Endothelial cell of umbilical vein (primary cell): ENCODE results near the gene BCL11B. TPM values are rescaled to one million over a fixed set of nuclear protein-coding genes. Genes with fewer than 3 reads are reported as not detected.

Experiments
- BruUV-seq: library from RNA; stranded (reverse); fragments of 400-500 nt; replicated peaks from 2 replicates; lab custom pipeline; 2021; lab: Mats Ljungman, UMichigan
- CTCF ChIA-PET: fragments of 300-600, 350-600 bp; sonication (Branson Sonifier 250); formaldehyde crosslinking; loops from one replicate; lab custom pipeline; 2021; ENCODE audit warnings: antibody characterized with exemption, inconsistent platforms; lab: Charles Lee
- POLR2A ChIA-PET: fragments of 300-600, 350-600 bp; sonication (Branson Sonifier 250); formaldehyde crosslinking; loops from one replicate; lab custom pipeline; 2021; ENCODE audit warnings: antibody characterized with exemption, inconsistent platforms; lab: Charles Lee
- DNase-seq: peaks from one replicate; pipeline ENCODE4 v3.0.0-alpha.2; 2011; ENCODE audit warnings: low read depth, low spot score
- FAIRE-seq: peaks from 2 replicates; lab custom pipeline; 2011; peaks lifted over from hg19 to GRCh38; lab: Jason Lieb, UNC
- H2AFZ ChIP-seq: 2 replicates; pipeline ENCODE4 v1.6.0; 2012; ENCODE audit warnings: low read depth, low read length, control low read depth, inconsistent platforms
- H3K27ac ChIP-seq: 2 replicates; pipeline ENCODE4 v1.5.1; 2011; ENCODE audit warnings: low read depth, mild to moderate bottlenecking, control low read depth, low read length, moderate library complexity; ENCODE audit not compliant: insufficient read depth
- H3K27me3 ChIP-seq, 2 experiments: 2 replicates each; pipeline versions ENCODE4 v1.6.0 to v1.6.1; 2011; ENCODE audit warnings: low read length in 2 of 2, mixed read lengths in 1 of 2; ENCODE audit not compliant: control insufficient read depth in 2 of 2, insufficient read depth in 2 of 2
- H3K36me3 ChIP-seq, 2 experiments: 2 replicates in 1 of 2; 3 replicates in 1 of 2; pipeline ENCODE4 v1.5.1; 2011; ENCODE audit warnings: low read length in 2 of 2, mild to moderate bottlenecking in 1 of 2, moderate library complexity in 1 of 2; ENCODE audit not compliant: control insufficient read depth in 2 of 2, insufficient read depth in 2 of 2; ENCODE audit errors: extremely low read depth in 1 of 2
- H3K4me1 ChIP-seq: 3 replicates; pipeline ENCODE4 v1.5.1; 2011; ENCODE audit warnings: mild to moderate bottlenecking, low read length; ENCODE audit not compliant: control insufficient read depth, insufficient read depth; ENCODE audit errors: extremely low read depth
- H3K4me2 ChIP-seq: 2 replicates; pipeline ENCODE4 v1.6.1; 2011; ENCODE audit warnings: low read length, control low read depth, mixed read lengths; ENCODE audit not compliant: insufficient read depth
- H3K4me3 ChIP-seq, 3 experiments: fragments of 200-600 bp in 1 of 3; sonication (generic), shearing (Covaris generic) in 1 of 3; replicated peaks in 1 of 3; 2 replicates each; pipeline ENCODE4 v1.5.1; 2011 to 2016; ENCODE audit warnings: control low read depth in 3 of 3, low read length in 3 of 3, mild to moderate bottlenecking in 2 of 3, inconsistent platforms in 1 of 3, low read depth in 1 of 3, moderate library complexity in 1 of 3; ENCODE audit not compliant: insufficient read depth in 1 of 3
- H3K79me2 ChIP-seq: 2 replicates; pipeline ENCODE4 v1.6.0; 2012; ENCODE audit warnings: low read length, inconsistent platforms; ENCODE audit not compliant: control insufficient read depth, insufficient read depth
- H3K9ac ChIP-seq: replicated peaks from 2 replicates; pipeline ENCODE3; 2011; ENCODE audit warnings: low read length, control low read depth; ENCODE audit not compliant: insufficient read depth; ENCODE audit errors: extremely low read depth
- H3K9me1 ChIP-seq: replicated peaks from 3 replicates; pipeline ENCODE4 v1.6.0; 2011; ENCODE audit warnings: mild to moderate bottlenecking, low read length; ENCODE audit not compliant: control insufficient read depth, insufficient read depth; ENCODE audit errors: extremely low read depth
- H3K9me3 ChIP-seq: replicated peaks from 2 replicates; pipeline ENCODE4 v1.5.1; 2012; ENCODE audit warnings: low read length, inconsistent platforms; ENCODE audit not compliant: control insufficient read depth, insufficient read depth
- H4K20me1 ChIP-seq: replicated peaks from 2 replicates; pipeline ENCODE3; 2011; ENCODE audit warnings: mild to moderate bottlenecking, low read length; ENCODE audit not compliant: control insufficient read depth, insufficient read depth; ENCODE audit errors: extremely low read depth
- CTCF ChIP-seq, 2 donors: IDR thresholded peaks; 1 replicate in 1 of 2; 2 replicates in 1 of 2; pipeline ENCODE4 v1.5.1; 2011; ENCODE audit warnings: low read length in 2 of 2, mild to moderate bottlenecking in 2 of 2, moderate library complexity in 2 of 2, control low read depth in 1 of 2, inconsistent platforms in 1 of 2, low read depth in 1 of 2; ENCODE audit not compliant: insufficient read depth in 1 of 2; ENCODE audit errors: extremely low read depth in 1 of 2
- GATA2 ChIP-seq: IDR thresholded peaks from 2 replicates; pipeline ENCODE4 v1.7.0; 2011; ENCODE audit warnings: low read depth, mild to moderate bottlenecking, moderate library complexity, mixed read lengths, low read length; ENCODE audit not compliant: insufficient read length, insufficient read depth
- JUN ChIP-seq: IDR thresholded peaks from 2 replicates; pipeline ENCODE4 v1.6.1; 2011; ENCODE audit warnings: borderline replicate concordance, low read depth; ENCODE audit not compliant: insufficient read length, insufficient read depth
- MAX ChIP-seq: IDR thresholded peaks from 2 replicates; pipeline ENCODE4 v1.6.1; 2011; ENCODE audit not compliant: insufficient read depth, insufficient read length
- MYC ChIP-seq: IDR thresholded peaks from one replicate; pipeline ENCODE4 v1.6.1; 2011; ENCODE audit warnings: mild to moderate bottlenecking, low read depth, low read length
- POLR2A ChIP-seq: IDR thresholded peaks from 2 replicates; pipeline ENCODE4 v1.6.1; 2012; ENCODE audit warnings: low read depth, mild to moderate bottlenecking, control low read depth, low read length
- dilution Hi-C: fragments of 300-500 bp; cut with MboI; formaldehyde crosslinking; loops from one replicate; pipeline ENCODE4 v1.15.0; 2019; ENCODE audit warnings: low sequenced_read_pairs; ENCODE audit not compliant: extremely low pct_ligation_motif_present
- intact Hi-C: fragments of 100-400 bp; cut with micrococcal nuclease; formaldehyde crosslinking; loops from one replicate; pipeline ENCODE4 v1.10.0; 2022
- polyA plus RNA-seq, 4 experiments: library from polyadenylated mRNA; depleted of rRNA in 3 of 4; stranded (reverse) in 3 of 4; unstranded in 1 of 4; fragments of >200 nt; gene quantifications; 2 replicates each; pipeline versions ENCODE4 v1.2.1 to v1.2.3, GENCODE V29; 2011 to 2012; ENCODE audit warnings: missing spikeins in 1 of 4
- total RNA-seq: library from RNA; stranded (reverse); gene quantifications from 2 replicates; pipeline ENCODE4 v1.2.3, GENCODE V29; 2021

The BCL11B gene
- total and polyA plus RNA-seq, 2 donors (not counting 3 experiments of a cell fraction or from before 2014, with no cell fraction given) = 0.03 to 0.07 TPM

GRCh38 chr14:99235582-99236320, 36.2 kb downstream of the BCL11B start:
- FAIRE-seq (no peak), DNase-seq (no peak)
- TF ChIP-seq POLR2A (no peak), MAX (no peak), JUN (no peak), MYC (no peak), CTCF (IDR thresholded peaks at IDR 0.05; ENCODE audit: extremely low read depth in 1 of 2, insufficient read depth in 1 of 2, low read depth in 1 of 2, low read length in 2 of 2) (no peak), GATA2 (no peak)
- Histone ChIP-seq H3K36me3 (no peaks in the 10 kb centered on the region), H3K9me3 (peaks cover 2% of the 10 kb centered on the region), H3K9me1 (no peaks in the 10 kb centered on the region), H3K4me2 (no peak overlapping the region), H3K27me3 (no peaks in the 10 kb centered on the region), H3K4me3 (no peak overlapping the region), H2AFZ (no peak overlapping the region), H3K79me2 (no peaks in the 10 kb centered on the region), H3K27ac (no peak overlapping the region), H4K20me1 (no peaks in the 10 kb centered on the region), H3K9ac (no peak overlapping the region), H3K4me1 (no peaks in the 10 kb centered on the region)
- POLR2A ChIA-PET = no interaction called here
- intact Hi-C loops = no loop called here
- no TSS peak for BruUV-seq
- CTCF ChIA-PET = no interaction called here
- dilution Hi-C loops = no loop called here
